Erythroblast (primary cell): ENCODE results near the gene CTU2.

Source experiments
- GATA1 ChIP-seq: IDR thresholded peaks from 2 replicates; pipeline ENCODE4 v1.6.1; 2011; ENCODE audit warnings: low read depth, mild to moderate bottlenecking, control low read depth, low read length, moderate library complexity
- POLR2A ChIP-seq: IDR thresholded peaks from 2 replicates; pipeline ENCODE4 v1.6.1; 2011; ENCODE audit warnings: mild to moderate bottlenecking, low read length

DNA sequence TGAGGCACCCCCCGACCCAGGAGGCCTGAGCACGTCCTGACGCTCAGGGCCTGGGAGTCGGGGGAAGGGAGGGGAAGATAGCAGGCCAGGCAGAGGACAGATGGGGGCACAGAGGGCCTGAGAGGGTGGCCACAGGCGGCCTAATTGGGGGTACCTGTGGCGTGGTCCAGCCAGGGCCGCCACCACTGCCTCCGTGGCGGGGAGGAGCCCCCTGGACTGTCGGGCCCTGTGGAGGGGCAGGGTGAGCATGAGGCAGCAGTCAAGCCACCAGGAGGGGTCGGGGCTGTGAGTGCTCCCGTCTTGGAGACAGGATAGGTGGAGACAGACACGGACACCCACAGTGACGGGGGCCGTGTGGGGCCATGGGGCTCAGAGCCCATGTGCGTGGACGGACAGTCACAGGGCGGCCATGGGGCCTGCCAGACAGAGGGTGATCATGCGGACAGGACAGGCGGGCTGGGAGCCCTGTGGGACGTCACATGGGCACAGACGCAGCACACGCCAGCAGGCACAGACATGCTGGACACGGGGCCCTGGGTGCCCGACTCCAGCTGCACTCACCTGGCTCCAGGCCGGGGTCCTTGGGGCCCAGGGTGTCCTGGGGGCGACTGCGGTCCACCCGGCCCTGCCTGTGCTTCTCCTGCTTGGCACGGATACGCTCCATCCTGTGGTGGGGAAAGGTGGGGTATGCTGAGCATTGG is 18.7 kb downstream of the CTU2 start:
- TF ChIP-seq POLR2A (no peak), GATA1 (no peak)
